HEK293 (cell line): ENCODE results near the gene PLOD2.

Source experiments
- CTCF ChIA-PET: fragments of 350-600 bp; formaldehyde crosslinking; extraction: SDS; loops from one replicate; lab custom pipeline; 2021; ENCODE audit warnings: antibody characterized with exemption; lab: Yijun Ruan, JAX
- POLR2A ChIA-PET: fragments of 300-600 bp; formaldehyde crosslinking; extraction: SDS; loops from one replicate; lab custom pipeline; 2020; ENCODE audit warnings: antibody characterized with exemption, inconsistent platforms; lab: Yijun Ruan, JAX
- H3K27ac ChIP-seq: fragments of 200-500 bp; sonication (Bioruptor generic); 2 replicates; pipeline ENCODE4 v1.5.1; 2014; ENCODE audit warnings: low read depth, low read length, control low read depth, inconsistent platforms; ENCODE audit errors: extremely low read depth
- H3K36me3 ChIP-seq, 2 experiments: fragments of 200-500 bp in 1 of 2; sonication (Bioruptor generic) in 1 of 2; 1 replicate in 1 of 2; 2 replicates in 1 of 2; pipeline ENCODE4 v1.5.1; 2014 to 2017; ENCODE audit warnings: inconsistent platforms in 2 of 2, low read length in 2 of 2; ENCODE audit not compliant: control insufficient read depth in 2 of 2, insufficient read depth in 1 of 2
- H3K4me1 ChIP-seq: fragments of 200-500 bp; sonication (Bioruptor generic); 2 replicates; pipeline ENCODE4 v1.5.1; 2014; ENCODE audit warnings: mild to moderate bottlenecking, low read length, inconsistent platforms; ENCODE audit not compliant: control insufficient read depth, insufficient read depth
- H3K4me3 ChIP-seq: 2 replicates; pipeline ENCODE4 v1.5.1; 2011; ENCODE audit warnings: low read depth, mild to moderate bottlenecking, control low read depth, low read length, moderate library complexity
- H3K9me3 ChIP-seq: fragments of 200-500 bp; sonication (Bioruptor generic); 2 replicates; pipeline ENCODE4 v1.5.1; 2014; ENCODE audit warnings: low read depth, low read length, inconsistent platforms; ENCODE audit not compliant: control insufficient read depth, insufficient read depth
- EGR2 ChIP-seq: fragments of 450-650 bp; formaldehyde crosslinking; IDR thresholded peaks from 2 replicates; pipeline ENCODE4 v1.5.1; 2016; ENCODE audit warnings: low read depth, missing biosample characterization, missing genetic modification characterization
- FEZF1 ChIP-seq: fragments of 450-650 bp; formaldehyde crosslinking; IDR thresholded peaks from 2 replicates; pipeline ENCODE4 v1.5.1; 2016; ENCODE audit warnings: missing biosample characterization, missing genetic modification characterization
- GLIS1 ChIP-seq: fragments of 450-650 bp; formaldehyde crosslinking; IDR thresholded peaks from 2 replicates; pipeline ENCODE4 v1.5.1; 2016; ENCODE audit warnings: missing biosample characterization, missing genetic modification characterization
- KLF9 ChIP-seq: fragments of 450-650 bp; formaldehyde crosslinking; IDR thresholded peaks from 2 replicates; pipeline ENCODE4 v1.5.1; 2016; ENCODE audit warnings: missing biosample characterization, missing genetic modification characterization, low read depth
- MYNN ChIP-seq: fragments of 450-650 bp; formaldehyde crosslinking; IDR thresholded peaks from 2 replicates; pipeline ENCODE4 v1.5.1; 2016; ENCODE audit warnings: missing biosample characterization, missing genetic modification characterization, borderline replicate concordance
- YY1 ChIP-seq: fragments of 450-650 bp; formaldehyde crosslinking; IDR thresholded peaks from 2 replicates; pipeline ENCODE4 v1.5.1; 2018; ENCODE audit warnings: missing biosample characterization, missing genetic modification characterization
- ZIC2 ChIP-seq: fragments of 450-650 bp; formaldehyde crosslinking; IDR thresholded peaks from 2 replicates; pipeline ENCODE4 v1.5.1; 2016; ENCODE audit warnings: missing biosample characterization, missing genetic modification characterization
- ZNF214 ChIP-seq: fragments of 450-650 bp; formaldehyde crosslinking; IDR thresholded peaks from 2 replicates; pipeline ENCODE4 v1.5.1; 2017; ENCODE audit warnings: missing biosample characterization, mild to moderate bottlenecking, missing genetic modification characterization, borderline replicate concordance
- ZNF221 ChIP-seq: fragments of 450-650 bp; formaldehyde crosslinking; IDR thresholded peaks from 2 replicates; pipeline ENCODE4 v1.5.1; 2017; ENCODE audit warnings: missing biosample characterization, missing genetic modification characterization, borderline replicate concordance
- ZNF274 ChIP-seq, 2 experiments: fragments of 200-500 bp in 1 of 2; fragments of 450-650 bp in 1 of 2; sonication (Bioruptor generic) in 1 of 2; formaldehyde crosslinking in 1 of 2; IDR thresholded peaks; 2 replicates each; pipeline versions ENCODE4 v1.5.1 to v1.6.1; 2014 to 2016; ENCODE audit warnings: borderline replicate concordance in 1 of 2, inconsistent platforms in 1 of 2, low read length in 1 of 2, missing biosample characterization in 1 of 2, missing genetic modification characterization in 1 of 2
- ZNF302 ChIP-seq: fragments of 450-650 bp; formaldehyde crosslinking; IDR thresholded peaks from 2 replicates; pipeline ENCODE4 v1.5.1; 2016; ENCODE audit warnings: missing biosample characterization, missing genetic modification characterization, low read depth
- ZNF335 ChIP-seq: fragments of 450-650 bp; formaldehyde crosslinking; conservative IDR thresholded peaks from 2 replicates; pipeline ENCODE4 v1.5.1; 2016; ENCODE audit warnings: missing biosample characterization, missing genetic modification characterization
- ZNF394 ChIP-seq: fragments of 450-650 bp; formaldehyde crosslinking; IDR thresholded peaks from 2 replicates; pipeline ENCODE4 v1.5.1; 2016; ENCODE audit warnings: missing biosample characterization, missing genetic modification characterization, mild to moderate bottlenecking, moderate library complexity, borderline replicate concordance
- ZNF530 ChIP-seq: fragments of 450-650 bp; formaldehyde crosslinking; IDR thresholded peaks from 2 replicates; pipeline ENCODE4 v1.5.1; 2016; ENCODE audit warnings: low read depth, missing biosample characterization, missing genetic modification characterization
- ZNF571 ChIP-seq: fragments of 450-650 bp; formaldehyde crosslinking; IDR thresholded peaks from 2 replicates; pipeline ENCODE4 v1.5.0; 2017; ENCODE audit warnings: missing biosample characterization, missing genetic modification characterization
- ZNF623 ChIP-seq: fragments of 450-650 bp; formaldehyde crosslinking; IDR thresholded peaks from 2 replicates; pipeline ENCODE4 v1.5.1; 2016; ENCODE audit warnings: missing biosample characterization, missing genetic modification characterization
- ZNF654 ChIP-seq: fragments of 450-650 bp; formaldehyde crosslinking; IDR thresholded peaks from 2 replicates; pipeline ENCODE4 v1.5.1; 2016; ENCODE audit warnings: low read depth, missing biosample characterization, missing genetic modification characterization
- ZNF660 ChIP-seq: fragments of 450-650 bp; IDR thresholded peaks from 2 replicates; pipeline ENCODE4 v1.5.1; 2018; ENCODE audit warnings: missing biosample characterization, mild to moderate bottlenecking, missing genetic modification characterization
- ZNF670 ChIP-seq: fragments of 450-650 bp; formaldehyde crosslinking; IDR thresholded peaks from 2 replicates; pipeline ENCODE4 v1.5.1; 2016; ENCODE audit warnings: missing biosample characterization, missing genetic modification characterization, low read depth
- ZNF777 ChIP-seq: fragments of 450-650 bp; formaldehyde crosslinking; IDR thresholded peaks from 2 replicates; pipeline ENCODE4 v1.5.1; 2017; ENCODE audit warnings: missing biosample characterization, missing genetic modification characterization, borderline replicate concordance
- ZXDB ChIP-seq: fragments of 450-650 bp; formaldehyde crosslinking; IDR thresholded peaks from 2 replicates; pipeline ENCODE4 v1.5.1; 2016; ENCODE audit warnings: missing biosample characterization, missing genetic modification characterization
- TF ChIP-seq, protein P1 (sequence below): fragments of 450-650 bp; formaldehyde crosslinking; IDR thresholded peaks from 2 replicates; pipeline ENCODE4 v1.5.1; 2017; ENCODE audit warnings: missing biosample characterization, missing genetic modification characterization
- TF ChIP-seq, protein P2 (sequence below): fragments of 450-650 bp; formaldehyde crosslinking; IDR thresholded peaks from 2 replicates; pipeline ENCODE4 v1.5.1; 2016; ENCODE audit warnings: missing biosample characterization, missing genetic modification characterization, borderline replicate concordance
- TF ChIP-seq, protein P3 (sequence below): fragments of 450-650 bp; formaldehyde crosslinking; IDR thresholded peaks from 2 replicates; pipeline ENCODE4 v1.5.1; 2016; ENCODE audit warnings: missing biosample characterization, missing genetic modification characterization, borderline replicate concordance

The PLOD2 gene

DNA sequence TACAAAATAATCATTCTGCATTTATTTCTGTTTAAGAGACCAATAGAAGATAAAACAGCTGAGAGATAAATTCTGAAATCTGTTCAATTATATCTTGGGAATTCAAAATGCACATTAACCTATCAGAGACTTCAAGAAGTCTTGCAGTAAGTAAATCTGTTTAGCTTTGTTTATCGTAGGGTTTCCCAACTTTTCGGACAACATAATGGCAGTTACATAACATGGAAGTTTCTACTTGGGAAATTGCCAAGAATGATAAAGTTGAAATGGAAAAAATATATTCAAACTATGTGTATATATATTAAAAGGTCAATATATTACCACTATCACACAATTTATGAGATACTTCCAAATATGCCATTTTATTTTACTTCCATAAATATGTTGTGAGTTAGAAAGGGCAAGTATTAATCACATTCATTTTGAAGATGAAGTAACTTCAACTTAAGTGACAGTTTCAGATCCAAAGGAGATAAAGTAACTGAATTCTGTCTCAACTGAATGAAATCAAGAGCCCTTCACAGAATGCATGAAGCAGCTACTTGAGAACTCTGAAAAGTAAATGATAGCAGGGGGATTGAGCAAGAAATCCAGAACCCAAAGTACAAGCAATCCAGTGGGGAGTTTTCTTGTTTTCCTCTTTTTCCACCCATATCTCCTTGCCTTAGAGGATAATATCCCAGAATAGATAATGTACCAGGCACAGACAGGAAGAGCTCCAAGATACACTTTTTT is 108.8 kb downstream of the PLOD2 start:
- POLR2A ChIA-PET = no interaction called here
- no peaks in the 10 kb centered on the region for H3K4me1 ChIP-seq
- no peaks in the 10 kb centered on the region for H3K36me3 ChIP-seq
- TF ChIP-seq ZNF221 (tag by site-specific recombination) (no peak), ZNF214 (no peak), ZNF777 (tag by site-specific recombination) (no peak), ZNF274 (IDR thresholded peaks at IDR 0.05; ENCODE audit: low read length) (no peak), ZNF274 (tag by site-specific recombination; IDR thresholded peaks at IDR 0.05; ENCODE audit: borderline replicate concordance) (no peak), GLIS1 (no peak), ZIC2 (tag by site-specific recombination) (no peak), ZNF660 (tag by site-specific recombination) (no peak), ZXDB (tag by site-specific recombination) (no peak), ZNF302 (tag by site-specific recombination) (no peak), EGR2 (tag by site-specific recombination) (no peak), KLF9 (no peak), FEZF1 (no peak), ZNF571 (tag by site-specific recombination) (no peak), ZNF394 (tag by site-specific recombination) (no peak), MYNN (tag by site-specific recombination) (no peak), ZNF335 (tag by site-specific recombination) (no peak), ZNF654 (tag by site-specific recombination) (no peak), ZNF670 (tag by site-specific recombination) (no peak)
- TF ChIP-seq, protein P1, sequence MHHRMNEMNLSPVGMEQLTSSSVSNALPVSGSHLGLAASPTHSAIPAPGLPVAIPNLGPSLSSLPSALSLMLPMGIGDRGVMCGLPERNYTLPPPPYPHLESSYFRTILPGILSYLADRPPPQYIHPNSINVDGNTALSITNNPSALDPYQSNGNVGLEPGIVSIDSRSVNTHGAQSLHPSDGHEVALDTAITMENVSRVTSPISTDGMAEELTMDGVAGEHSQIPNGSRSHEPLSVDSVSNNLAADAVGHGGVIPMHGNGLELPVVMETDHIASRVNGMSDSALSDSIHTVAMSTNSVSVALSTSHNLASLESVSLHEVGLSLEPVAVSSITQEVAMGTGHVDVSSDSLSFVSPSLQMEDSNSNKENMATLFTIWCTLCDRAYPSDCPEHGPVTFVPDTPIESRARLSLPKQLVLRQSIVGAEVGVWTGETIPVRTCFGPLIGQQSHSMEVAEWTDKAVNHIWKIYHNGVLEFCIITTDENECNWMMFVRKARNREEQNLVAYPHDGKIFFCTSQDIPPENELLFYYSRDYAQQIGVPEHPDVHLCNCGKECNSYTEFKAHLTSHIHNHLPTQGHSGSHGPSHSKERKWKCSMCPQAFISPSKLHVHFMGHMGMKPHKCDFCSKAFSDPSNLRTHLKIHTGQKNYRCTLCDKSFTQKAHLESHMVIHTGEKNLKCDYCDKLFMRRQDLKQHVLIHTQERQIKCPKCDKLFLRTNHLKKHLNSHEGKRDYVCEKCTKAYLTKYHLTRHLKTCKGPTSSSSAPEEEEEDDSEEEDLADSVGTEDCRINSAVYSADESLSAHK (tag by site-specific recombination) = no peak
- TF ChIP-seq, protein P2, sequence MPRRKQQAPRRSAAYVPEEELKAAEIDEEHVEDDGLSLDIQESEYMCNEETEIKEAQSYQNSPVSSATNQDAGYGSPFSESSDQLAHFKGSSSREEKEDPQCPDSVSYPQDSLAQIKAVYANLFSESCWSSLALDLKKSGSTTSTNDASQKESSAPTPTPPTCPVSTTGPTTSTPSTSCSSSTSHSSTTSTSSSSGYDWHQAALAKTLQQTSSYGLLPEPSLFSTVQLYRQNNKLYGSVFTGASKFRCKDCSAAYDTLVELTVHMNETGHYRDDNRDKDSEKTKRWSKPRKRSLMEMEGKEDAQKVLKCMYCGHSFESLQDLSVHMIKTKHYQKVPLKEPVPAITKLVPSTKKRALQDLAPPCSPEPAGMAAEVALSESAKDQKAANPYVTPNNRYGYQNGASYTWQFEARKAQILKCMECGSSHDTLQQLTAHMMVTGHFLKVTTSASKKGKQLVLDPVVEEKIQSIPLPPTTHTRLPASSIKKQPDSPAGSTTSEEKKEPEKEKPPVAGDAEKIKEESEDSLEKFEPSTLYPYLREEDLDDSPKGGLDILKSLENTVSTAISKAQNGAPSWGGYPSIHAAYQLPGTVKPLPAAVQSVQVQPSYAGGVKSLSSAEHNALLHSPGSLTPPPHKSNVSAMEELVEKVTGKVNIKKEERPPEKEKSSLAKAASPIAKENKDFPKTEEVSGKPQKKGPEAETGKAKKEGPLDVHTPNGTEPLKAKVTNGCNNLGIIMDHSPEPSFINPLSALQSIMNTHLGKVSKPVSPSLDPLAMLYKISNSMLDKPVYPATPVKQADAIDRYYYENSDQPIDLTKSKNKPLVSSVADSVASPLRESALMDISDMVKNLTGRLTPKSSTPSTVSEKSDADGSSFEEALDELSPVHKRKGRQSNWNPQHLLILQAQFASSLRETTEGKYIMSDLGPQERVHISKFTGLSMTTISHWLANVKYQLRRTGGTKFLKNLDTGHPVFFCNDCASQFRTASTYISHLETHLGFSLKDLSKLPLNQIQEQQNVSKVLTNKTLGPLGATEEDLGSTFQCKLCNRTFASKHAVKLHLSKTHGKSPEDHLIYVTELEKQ = no peak
- H3K27ac ChIP-seq = no peak overlapping the region
- CTCF ChIA-PET = interaction anchor here (0.7 kb wide), 1 partner anchor 61 kb away, joined by 3 read pairs; no protein-coding TSS in a partner anchor
- H3K9me3 ChIP-seq = no peaks in the 10 kb centered on the region
- H3K4me3 ChIP-seq = no peak overlapping the region

DNA sequence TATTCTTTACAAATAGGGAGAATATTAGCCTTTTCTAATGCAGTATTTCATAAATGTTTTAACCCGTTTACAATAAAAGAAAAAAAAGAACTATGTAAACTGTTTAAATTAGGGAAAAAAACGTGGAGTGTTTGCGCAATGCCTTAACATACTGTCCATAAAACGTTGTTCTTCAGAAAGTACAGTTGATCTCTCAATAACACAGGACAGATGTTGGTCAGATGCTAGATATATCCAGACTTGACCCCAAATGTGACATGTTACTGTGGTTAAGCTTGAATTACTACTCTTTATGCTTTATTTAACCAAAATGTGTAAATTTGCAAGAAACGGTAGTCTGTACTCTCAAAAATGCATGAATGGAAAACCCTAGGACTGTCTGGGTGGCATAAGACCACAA is 110.3 kb downstream of the PLOD2 start:
- no peaks in the 10 kb centered on the region for H3K4me1 ChIP-seq
- H3K4me3 ChIP-seq = no peak overlapping the region
- TF ChIP-seq ZNF623 (tag by site-specific recombination) = no peak
- TF ChIP-seq, protein P3, sequence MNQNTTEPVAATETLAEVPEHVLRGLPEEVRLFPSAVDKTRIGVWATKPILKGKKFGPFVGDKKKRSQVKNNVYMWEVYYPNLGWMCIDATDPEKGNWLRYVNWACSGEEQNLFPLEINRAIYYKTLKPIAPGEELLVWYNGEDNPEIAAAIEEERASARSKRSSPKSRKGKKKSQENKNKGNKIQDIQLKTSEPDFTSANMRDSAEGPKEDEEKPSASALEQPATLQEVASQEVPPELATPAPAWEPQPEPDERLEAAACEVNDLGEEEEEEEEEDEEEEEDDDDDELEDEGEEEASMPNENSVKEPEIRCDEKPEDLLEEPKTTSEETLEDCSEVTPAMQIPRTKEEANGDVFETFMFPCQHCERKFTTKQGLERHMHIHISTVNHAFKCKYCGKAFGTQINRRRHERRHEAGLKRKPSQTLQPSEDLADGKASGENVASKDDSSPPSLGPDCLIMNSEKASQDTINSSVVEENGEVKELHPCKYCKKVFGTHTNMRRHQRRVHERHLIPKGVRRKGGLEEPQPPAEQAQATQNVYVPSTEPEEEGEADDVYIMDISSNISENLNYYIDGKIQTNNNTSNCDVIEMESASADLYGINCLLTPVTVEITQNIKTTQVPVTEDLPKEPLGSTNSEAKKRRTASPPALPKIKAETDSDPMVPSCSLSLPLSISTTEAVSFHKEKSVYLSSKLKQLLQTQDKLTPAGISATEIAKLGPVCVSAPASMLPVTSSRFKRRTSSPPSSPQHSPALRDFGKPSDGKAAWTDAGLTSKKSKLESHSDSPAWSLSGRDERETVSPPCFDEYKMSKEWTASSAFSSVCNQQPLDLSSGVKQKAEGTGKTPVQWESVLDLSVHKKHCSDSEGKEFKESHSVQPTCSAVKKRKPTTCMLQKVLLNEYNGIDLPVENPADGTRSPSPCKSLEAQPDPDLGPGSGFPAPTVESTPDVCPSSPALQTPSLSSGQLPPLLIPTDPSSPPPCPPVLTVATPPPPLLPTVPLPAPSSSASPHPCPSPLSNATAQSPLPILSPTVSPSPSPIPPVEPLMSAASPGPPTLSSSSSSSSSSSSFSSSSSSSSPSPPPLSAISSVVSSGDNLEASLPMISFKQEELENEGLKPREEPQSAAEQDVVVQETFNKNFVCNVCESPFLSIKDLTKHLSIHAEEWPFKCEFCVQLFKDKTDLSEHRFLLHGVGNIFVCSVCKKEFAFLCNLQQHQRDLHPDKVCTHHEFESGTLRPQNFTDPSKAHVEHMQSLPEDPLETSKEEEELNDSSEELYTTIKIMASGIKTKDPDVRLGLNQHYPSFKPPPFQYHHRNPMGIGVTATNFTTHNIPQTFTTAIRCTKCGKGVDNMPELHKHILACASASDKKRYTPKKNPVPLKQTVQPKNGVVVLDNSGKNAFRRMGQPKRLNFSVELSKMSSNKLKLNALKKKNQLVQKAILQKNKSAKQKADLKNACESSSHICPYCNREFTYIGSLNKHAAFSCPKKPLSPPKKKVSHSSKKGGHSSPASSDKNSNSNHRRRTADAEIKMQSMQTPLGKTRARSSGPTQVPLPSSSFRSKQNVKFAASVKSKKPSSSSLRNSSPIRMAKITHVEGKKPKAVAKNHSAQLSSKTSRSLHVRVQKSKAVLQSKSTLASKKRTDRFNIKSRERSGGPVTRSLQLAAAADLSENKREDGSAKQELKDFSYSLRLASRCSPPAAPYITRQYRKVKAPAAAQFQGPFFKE (tag by site-specific recombination) = no peak
- TF ChIP-seq YY1 (tag by site-specific recombination) = no peak
- TF ChIP-seq ZNF530 (tag by site-specific recombination) = no peak
- no peak overlapping the region for H3K27ac ChIP-seq
- H3K36me3 ChIP-seq = no peaks in the 10 kb centered on the region
- POLR2A ChIA-PET = no interaction called here
- CTCF ChIA-PET = no interaction called here
- no peaks in the 10 kb centered on the region for H3K9me3 ChIP-seq
